GM12878 (cell line): ENCODE measurements around the gene CLPX. TPM values are rescaled to one million over a fixed set of nuclear protein-coding genes. Genes with fewer than 3 reads are reported as not detected.

Experiments
- ATAC-seq: fragments of 200-7000 bp; cut with Tn5 transposase; 3 replicates; pipeline ENCODE4 v1.9.1; 2020; ENCODE audit warnings: mild to moderate bottlenecking, moderate library complexity
- BruUV-seq: library from RNA; stranded (reverse); fragments of 400-500 nt; replicated peaks from 2 replicates; lab custom pipeline; 2021; lab: Mats Ljungman, UMichigan
- CTCF ChIA-PET: fragments of 300-600 bp; sonication (Branson Sonifier 250); formaldehyde crosslinking; extraction: SDS; loops from one replicate; lab custom pipeline; 2021; ENCODE audit warnings: inconsistent platforms; lab: Yijun Ruan, JAX
- POLR2A ChIA-PET: fragments of 350-600 bp; formaldehyde crosslinking; extraction: SDS; loops from one replicate; lab custom pipeline; 2021; ENCODE audit warnings: inconsistent platforms; lab: Charles Lee
- RAD21 ChIA-PET: fragments of 300-600 bp; sonication (Branson Sonifier 250); formaldehyde crosslinking; loops from one replicate; lab custom pipeline; 2023; ENCODE audit warnings: antibody characterized with exemption; ENCODE audit not compliant: unreplicated experiment; lab: Charles Lee
- SMC1A ChIA-PET: fragments of 300-600 bp; sonication (Branson Sonifier 250); formaldehyde crosslinking; loops from one replicate; lab custom pipeline; 2023; ENCODE audit not compliant: unreplicated experiment, uncharacterized antibody; lab: Charles Lee
- DNase-seq: peaks from one replicate; pipeline ENCODE4 v3.0.0-alpha.2; 2011; ENCODE audit warnings: low read depth, low spot score
- FAIRE-seq: peaks from 3 replicates; lab custom pipeline; 2011; peaks lifted over from hg19 to GRCh38; lab: Jason Lieb, UNC
- H2AFZ ChIP-seq: 2 replicates; pipeline ENCODE4 v1.6.0; 2011; ENCODE audit warnings: low read depth, low read length, control low read depth; ENCODE audit not compliant: control insufficient read depth
- H3K27ac ChIP-seq: 2 replicates; pipeline ENCODE4 v1.5.1; 2011; ENCODE audit warnings: control low read depth; ENCODE audit not compliant: control insufficient read depth, insufficient read depth
- H3K27me3 ChIP-seq, 2 experiments: replicated peaks in 1 of 2; 2 replicates each; pipeline versions ENCODE4 v1.6.0 to v1.6.1; 2011; ENCODE audit warnings: low read length in 1 of 2; ENCODE audit not compliant: control insufficient read depth in 2 of 2, insufficient read depth in 2 of 2
- H3K36me3 ChIP-seq, 2 experiments: 2 replicates each; pipeline ENCODE4 v1.5.1; 2011; ENCODE audit warnings: low read length in 1 of 2; ENCODE audit not compliant: control insufficient read depth in 2 of 2, insufficient read depth in 2 of 2
- H3K4me1 ChIP-seq: 2 replicates; pipeline ENCODE4 v1.6.1; 2011; ENCODE audit warnings: mild to moderate bottlenecking, low read length, moderate library complexity, mixed read lengths; ENCODE audit not compliant: control insufficient read depth, insufficient read depth
- H3K4me2 ChIP-seq: 2 replicates; pipeline ENCODE4 v1.6.0; 2011; ENCODE audit warnings: control low read depth; ENCODE audit not compliant: control insufficient read depth, insufficient read depth
- H3K4me3 ChIP-seq: fragments of 200-600 bp; sonication (generic); 2 replicates; pipeline ENCODE4 v1.5.1; 2016
- H3K79me2 ChIP-seq: 2 replicates; pipeline ENCODE4 v1.6.0; 2011; ENCODE audit warnings: low read length; ENCODE audit not compliant: control insufficient read depth, insufficient read depth
- H3K9ac ChIP-seq: 2 replicates; pipeline ENCODE4 v1.8.0; 2011; ENCODE audit warnings: low read length, control low read depth, mixed read lengths; ENCODE audit not compliant: control insufficient read depth, insufficient read depth
- H3K9me3 ChIP-seq: replicated peaks from 3 replicates; pipeline ENCODE4 v1.5.1; 2011; ENCODE audit warnings: mild to moderate bottlenecking, low read length; ENCODE audit not compliant: control insufficient read depth, insufficient read depth
- H4K20me1 ChIP-seq: 2 replicates; pipeline ENCODE4 v1.6.0; 2011; ENCODE audit not compliant: control insufficient read depth, insufficient read depth
- CHD2 ChIP-seq: IDR thresholded peaks from 2 replicates; pipeline ENCODE4 v1.6.1; 2011; ENCODE audit warnings: low read depth, low read length, improper control_type of control experiment, borderline replicate concordance
- EGR1 ChIP-seq, 2 experiments: IDR thresholded peaks; 1 replicate in 1 of 2; 2 replicates in 1 of 2; pipeline ENCODE4 v1.6.1; 2011 to 2012; ENCODE audit warnings: low read depth in 2 of 2, low read length in 2 of 2, borderline replicate concordance in 1 of 2, mild to moderate bottlenecking in 1 of 2, moderate library complexity in 1 of 2
- KAT2A ChIP-seq: conservative IDR thresholded peaks from 2 replicates; pipeline ENCODE4 v1.6.1; 2011; ENCODE audit warnings: low read depth, low read length; ENCODE audit not compliant: control insufficient read depth
- MAX ChIP-seq: IDR thresholded peaks from 2 replicates; pipeline ENCODE4 v1.6.1; 2012; ENCODE audit warnings: low read depth, low read length, improper control_type of control experiment
- MTA2 ChIP-seq: fragments of 450-650 bp; IDR thresholded peaks from 2 replicates; pipeline ENCODE4 v1.6.1; 2016; ENCODE audit warnings: low read depth, mild to moderate bottlenecking, moderate library complexity
- NFYB ChIP-seq: IDR thresholded peaks from 2 replicates; pipeline ENCODE4 v1.6.1; 2011; ENCODE audit warnings: low read depth, mild to moderate bottlenecking, low read length, improper control_type of control experiment, moderate library complexity; ENCODE audit not compliant: insufficient read depth
- RUNX3 ChIP-seq: IDR thresholded peaks from 2 replicates; pipeline ENCODE4 v1.6.1; 2012; ENCODE audit warnings: low read length, inconsistent platforms
- SREBF1 ChIP-seq: IDR thresholded peaks from 2 replicates; pipeline ENCODE4 v1.6.1; 2012; ENCODE audit warnings: mild to moderate bottlenecking, low read length
- SUZ12 ChIP-seq: fragments of 200-600 bp; sonication (generic); IDR thresholded peaks from one replicate; pipeline ENCODE4 v1.6.1; 2018; ENCODE audit warnings: antibody characterized with exemption, mild to moderate bottlenecking; ENCODE audit not compliant: unreplicated experiment
- TARDBP ChIP-seq: IDR thresholded peaks from 2 replicates; pipeline ENCODE4 v1.6.1; 2016; ENCODE audit warnings: borderline replicate concordance
- USF2 ChIP-seq: IDR thresholded peaks from 2 replicates; pipeline ENCODE4 v1.6.1; 2011; ENCODE audit warnings: low read depth, low read length, improper control_type of control experiment, borderline replicate concordance
- ZSCAN29 ChIP-seq: fragments of 450-650 bp; IDR thresholded peaks from 2 replicates; pipeline ENCODE4 v1.6.1; 2017; ENCODE audit warnings: mild to moderate bottlenecking, moderate library complexity
- WGBS: methylation state at CpG from one replicate; pipeline ENCODE4 v1.1.6; 2016; ENCODE audit warnings: low lambda C conversion rate; ENCODE audit not compliant: insufficient replicate concordance, insufficient coverage; ENCODE audit errors: missing lambda C conversion rate; 5-methylcytosine and 5-hydroxymethylcytosine counted together
- in situ Hi-C: fragments of 300-500 bp; cut with MboI; formaldehyde crosslinking; loops from 9 replicates; pipeline ENCODE4 v1.14.3; 2018; ENCODE audit warnings: mixed read lengths
- intact Hi-C: fragments of 100-400 bp; cut with micrococcal nuclease; formaldehyde crosslinking; loops from one replicate; pipeline ENCODE4 v1.14.2; 2022; ENCODE audit not compliant: unreplicated experiment
- polyA plus RNA-seq, 11 experiments: library from polyadenylated mRNA; depleted of rRNA in 4 of 11; unstranded in 6 of 11; stranded (reverse) in 5 of 11; fragments of >200 nt; fragmentation: Nextera tagmentation in 4 of 11; fragmentation: Illumina TruSeq in 1 of 11; extraction: Ambion mirVana in 4 of 11; extraction: Trizol in 1 of 11; gene quantifications; 1 replicate in 1 of 11; 2 replicates in 10 of 11; pipeline versions ENCODE4 v1.2.1 to v1.2.3, GENCODE V29; 2011 to 2016; ENCODE audit warnings: inconsistent platforms in 2 of 11, missing spikeins in 2 of 11, low read depth in 1 of 11
- total RNA-seq, 4 experiments: library from RNA; depleted of rRNA in 3 of 4; stranded (reverse); fragments of >200 nt in 3 of 4; fragmentation: Illumina TruSeq in 1 of 4; extraction: Trizol in 1 of 4; gene quantifications; 2 replicates each; pipeline versions ENCODE4 v1.2.1 to v1.2.3, GENCODE V29; 2013 to 2021

The CLPX gene
- total and polyA plus RNA-seq, 10 of the 15 experiments (the other 5 are each of a cell fraction or from before 2014, with no cell fraction given), result 10.1 to 57.4 (median 31.3) TPM

- intact Hi-C loops, result no loop called here
- no peak overlapping the region for H3K4me3 ChIP-seq
Observed at GRCh38 chr15:65211482-65211982, 26.4 kb upstream of the CLPX start.

More at GRCh38 chr15:65211482-65211982, 26.4 kb upstream of the CLPX start:
- DNase-seq, result no peak
- RAD21 ChIA-PET, result no interaction called here
- POLR2A ChIA-PET, result interaction anchor here (0.6 kb wide), 1 partner anchor 39 kb away, joined by 8 read pairs; no protein-coding TSS in a partner anchor
- H3K27me3 ChIP-seq, result no peaks in the 10 kb centered on the region
- H3K27ac ChIP-seq, result no peak overlapping the region
- TF ChIP-seq SREBF1 (no peak), MAX (no peak), NFYB (no peak), CHD2 (no peak), EGR1 (IDR thresholded peaks at IDR 0.05; ENCODE audit: borderline replicate concordance in 1 of 2, low read depth in 2 of 2, low read length in 2 of 2) (no peak), USF2 (no peak), TARDBP (no peak), RUNX3 (no peak), MTA2 (no peak), SUZ12 (no peak), KAT2A (no peak), ZSCAN29 (no peak)
- TF ChIP-seq, all 136 proteins: peak for 0
- Histone ChIP-seq H3K9ac (no peak overlapping the region), H3K36me3 (no peaks in the 10 kb centered on the region), H3K9me3 (no peaks in the 10 kb centered on the region), H4K20me1 (no peaks in the 10 kb centered on the region), H2AFZ (no peak overlapping the region), H3K79me2 (no peaks in the 10 kb centered on the region), H3K4me2 (no peak overlapping the region), H3K4me1 (no peaks in the 10 kb centered on the region)
- no TSS peak for BruUV-seq
- ChIA-PET SMC1A (no interaction called here), CTCF (interaction anchor here (0.6 to 2.8 kb wide), 11 partner anchors 11 to 104 kb away, joined by 3 to 17 read pairs (median 4); no protein-coding TSS in a partner anchor)
- FAIRE-seq (no peak), ATAC-seq (no peak)
- in situ Hi-C loops, result no loop called here
- WGBS, result 40% methylated on average over 6 of the region's 6 CpGs
